ENCODE measurements around the gene TSR3.

TSR3 gene
- long read RNA-seq, partial matches to known transcripts, result 1 of 3 reads
- long read RNA-seq, other reads (novel, unspliced or antisense), result 1 of 3 reads

DNA sequence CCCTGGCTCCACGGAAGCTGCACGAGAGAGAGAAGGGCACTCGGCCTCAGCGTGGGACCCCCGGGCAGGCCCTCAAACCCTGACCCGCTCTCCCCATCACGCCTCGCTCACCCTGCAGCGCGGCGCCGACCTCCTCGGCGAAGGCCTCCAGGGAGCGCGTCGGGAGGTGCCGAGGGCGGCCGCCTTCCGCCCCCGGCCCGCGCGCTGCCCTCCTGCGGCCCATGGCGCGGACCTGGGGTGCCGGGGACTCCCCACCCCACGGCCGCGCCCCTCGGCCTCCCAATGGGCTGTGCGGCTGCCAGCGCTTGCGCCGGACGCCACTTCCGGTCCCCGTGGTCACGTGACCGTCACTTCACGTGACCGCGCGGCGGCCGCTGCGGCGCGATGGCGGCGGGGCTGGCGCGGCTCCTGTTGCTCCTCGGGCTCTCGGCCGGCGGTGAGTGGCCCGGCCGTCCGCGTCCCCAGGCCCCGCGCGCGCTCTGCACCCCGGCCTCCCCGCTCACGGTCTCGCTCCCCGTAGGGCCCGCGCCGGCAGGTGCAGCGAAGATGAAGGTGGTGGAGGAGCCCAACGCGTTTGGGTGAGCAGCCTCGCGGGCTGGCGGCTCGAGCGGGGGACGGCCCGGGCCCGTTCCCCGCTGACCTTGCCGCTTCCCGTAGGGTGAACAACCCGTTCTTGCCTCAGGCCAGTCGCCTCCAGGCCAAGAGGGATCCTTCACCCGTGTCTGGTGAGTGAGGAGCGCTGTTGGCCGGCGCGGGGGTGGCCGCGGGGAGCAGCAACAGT lies at the start of gene TSR3, which contains the start of gene GNPTG:
Gene TSR3, minus strand, starts transcription at position 297 of the 781 bp plus-strand sequence. Its CDS starts 74 bp downstream, at position 223.
Gene GNPTG, plus strand, starts transcription at position 350 of the 781 bp plus-strand sequence. Its CDS starts 35 bp downstream, at position 385.
- TF ChIP-seq POLR2AphosphoS5 (IDR thresholded peaks at IDR 0.05; ENCODE audit: low read depth) (peak; percentile 51; the same call in 1 of the 2 replicates), SPI1 (IDR thresholded peaks at IDR 0.05; ENCODE audit: borderline replicate concordance, low read depth) (peak; percentile 17; the same call in 1 of the 2 replicates), CTCF (IDR thresholded peaks at IDR 0.05; ENCODE audit: insufficient read depth, low read length) (no peak), REST (IDR thresholded peaks at IDR 0.05; ENCODE audit: insufficient replicate concordance, low read depth) (peak; percentile 27), GABPA (IDR thresholded peaks at IDR 0.05; ENCODE audit: low read depth) (peak; percentile 72)
- no peaks in the 10 kb centered on the region for H3K27me3 ChIP-seq (ENCODE audit: insufficient read depth, poor library complexity, severe bottlenecking)
- DNase-seq (ENCODE audit: low read depth in 1 of 2, low spot score in 1 of 2), result peak; percentile 78 to 90
- peak within 1 kb of the TSS; percentile 100 for H3K4me3 ChIP-seq (replicated peaks; ENCODE audit: insufficient read depth, low read length)
- H3K27ac ChIP-seq (replicated peaks), result peak within 1 kb of the TSS; percentile 43

- Histone ChIP-seq H3K27ac (replicated peaks) (no peak overlapping the region), H3K4me3 (replicated peaks; ENCODE audit: insufficient read depth, low read length) (no peak overlapping the region), H3K27me3 (ENCODE audit: insufficient read depth, poor library complexity, severe bottlenecking) (no peaks in the 10 kb centered on the region)
- DNase-seq (ENCODE audit: low read depth in 1 of 2, low spot score in 1 of 2), result no peak
- TF ChIP-seq GABPA (IDR thresholded peaks at IDR 0.05; ENCODE audit: low read depth) (no peak), REST (IDR thresholded peaks at IDR 0.05; ENCODE audit: insufficient replicate concordance, low read depth) (no peak), POLR2AphosphoS5 (IDR thresholded peaks at IDR 0.05; ENCODE audit: low read depth) (no peak), CTCF (IDR thresholded peaks at IDR 0.05; ENCODE audit: insufficient read depth, low read length) (no peak), SPI1 (IDR thresholded peaks at IDR 0.05; ENCODE audit: borderline replicate concordance, low read depth) (no peak)
Measured at GRCh38 chr16:1401061-1401757, 49.5 kb upstream of the TSR3 start.

DNA sequence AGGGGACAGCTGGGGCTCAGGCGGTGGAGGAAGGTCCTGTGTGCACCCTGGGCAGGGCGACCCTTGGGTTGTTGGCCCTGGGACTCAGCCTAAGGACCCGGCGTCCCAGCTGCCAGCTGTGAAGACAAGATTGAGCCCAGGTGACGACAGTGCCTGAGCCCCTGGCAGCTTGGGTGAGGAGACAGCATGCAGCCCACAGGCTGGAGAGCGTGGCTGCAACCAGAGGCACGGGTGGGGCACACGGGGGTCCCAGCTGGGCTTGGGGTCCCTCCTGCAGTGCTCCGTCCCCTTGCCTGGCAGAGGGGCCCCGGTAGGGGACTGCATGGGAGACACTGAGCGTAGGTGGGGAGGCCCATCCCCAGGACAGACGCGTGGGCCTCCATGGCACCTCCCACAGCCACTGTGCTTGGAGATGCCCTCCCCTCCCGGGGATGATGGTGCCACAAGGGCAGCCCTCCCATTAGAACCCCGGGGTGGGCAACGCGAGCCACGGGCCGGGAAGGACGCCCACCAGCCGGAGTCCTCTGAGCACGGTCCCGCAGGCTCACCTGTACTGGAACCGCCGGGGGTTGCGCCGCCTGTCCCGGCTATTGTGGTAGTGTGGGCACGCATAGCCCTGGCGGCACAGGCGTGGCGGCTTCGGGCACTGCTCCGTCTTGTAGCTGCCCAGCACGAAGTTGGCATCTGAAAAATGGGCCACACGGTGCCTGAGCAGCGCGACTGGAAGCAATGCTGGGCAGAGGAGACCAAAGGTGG lies 47.3 kb upstream of the TSR3 start:
- H3K27ac ChIP-seq (replicated peaks), result no peak overlapping the region
- no peak for TF ChIP-seq SPI1 (IDR thresholded peaks at IDR 0.05; ENCODE audit: borderline replicate concordance, low read depth)
- no peak for TF ChIP-seq CTCF (IDR thresholded peaks at IDR 0.05; ENCODE audit: insufficient read depth, low read length)
- TF ChIP-seq REST (IDR thresholded peaks at IDR 0.05; ENCODE audit: insufficient replicate concordance, low read depth), result no peak
- no peak for TF ChIP-seq GABPA (IDR thresholded peaks at IDR 0.05; ENCODE audit: low read depth)
- no peak for TF ChIP-seq POLR2AphosphoS5 (IDR thresholded peaks at IDR 0.05; ENCODE audit: low read depth)
- no peaks in the 10 kb centered on the region for H3K27me3 ChIP-seq (ENCODE audit: insufficient read depth, poor library complexity, severe bottlenecking)
- DNase-seq (ENCODE audit: low read depth in 1 of 2, low spot score in 1 of 2), result no peak
- no peak overlapping the region for H3K4me3 ChIP-seq (replicated peaks; ENCODE audit: insufficient read depth, low read length)

Measured in HL-60 (cell line).